Measurements from ENCODE around the gene FERMT3. TPM values are rescaled to one million over a fixed set of nuclear protein-coding genes. Genes with fewer than 3 reads are reported as not detected.
A peak's percentile ranks its signal among the peaks of the same experiment; 100 is the strongest.

The FERMT3 gene
- polyA plus RNA-seq, 3 donors: 289 to 421 (median 310) TPM

DNA sequence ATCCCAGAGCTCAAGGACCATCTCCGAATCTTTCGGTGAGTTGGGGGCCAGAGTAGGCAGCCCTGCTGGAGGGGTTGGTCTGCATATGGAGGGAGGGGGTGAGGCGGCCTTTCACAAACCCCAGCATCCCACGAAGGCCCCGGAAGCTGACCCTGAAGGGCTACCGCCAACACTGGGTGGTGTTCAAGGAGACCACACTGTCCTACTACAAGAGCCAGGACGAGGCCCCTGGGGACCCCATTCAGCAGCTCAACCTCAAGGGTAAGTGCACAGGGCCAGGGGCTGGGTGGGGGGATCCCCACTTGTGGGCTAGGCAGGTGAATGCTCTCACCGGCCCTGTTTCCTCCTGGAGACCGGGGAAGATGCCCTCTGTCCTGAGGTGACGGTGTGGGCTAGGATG is 13.2 kb downstream of the FERMT3 start:
- Histone ChIP-seq H3K27ac (ENCODE audit: low read depth in 1 of 2, low read length in 2 of 2) (peak overlapping the region in 1 of 2 donors; percentile 26), H3K9me3 (replicated peaks in 1 of 2; ENCODE audit: control insufficient read depth in 1 of 2, insufficient read depth in 1 of 2, low read length in 2 of 2) (no peaks in the 10 kb centered on the region), H3K9ac (ENCODE audit: insufficient read depth, low read length, poor library complexity, severe bottlenecking) (no peak overlapping the region), H3K4me1 (ENCODE audit: control insufficient read depth in 1 of 2, insufficient read depth in 2 of 2, low read length in 2 of 2) (peaks cover 3 to 9% of the 10 kb centered on the region in 2 donors), H4K20me1 (ENCODE audit: insufficient read depth, low read length) (peaks cover 90% of the 10 kb centered on the region), H3K4me3 (replicated peaks in 1 of 3; ENCODE audit: low read depth in 2 of 3, low read length in 3 of 3) (no peak overlapping the region), H3K36me3 (replicated peaks in 1 of 2; ENCODE audit: control insufficient read depth in 1 of 2, insufficient read depth in 2 of 2, low read length in 2 of 2) (peaks cover 80 to 89% of the 10 kb centered on the region in 2 donors), H3K79me2 (ENCODE audit: insufficient read depth, low read length) (peaks cover 35% of the 10 kb centered on the region), H3K27me3 (ENCODE audit: control insufficient read depth in 2 of 2, insufficient read depth in 2 of 2, low read length in 2 of 2) (no peaks in the 10 kb centered on the region), H2AFZ (ENCODE audit: insufficient read depth, low read depth, low read length, poor library complexity, severe bottlenecking) (no peak overlapping the region), H3K4me2 (replicated peaks; ENCODE audit: extremely low read depth, low read length, poor library complexity, severe bottlenecking) (no peak overlapping the region)
- DNase-seq: no peak
- intact Hi-C loops (cut with micrococcal nuclease): no loop called here
- peaks cover 0 to 2% (median 0%) of the 10 kb centered on the region in 7 donors for H3K9me3 Mint-ChIP-seq
- H3K27me3 Mint-ChIP-seq (ENCODE audit: low read depth in 3 of 3): no peaks in the 10 kb centered on the region
- TF ChIP-seq, protein P1, sequence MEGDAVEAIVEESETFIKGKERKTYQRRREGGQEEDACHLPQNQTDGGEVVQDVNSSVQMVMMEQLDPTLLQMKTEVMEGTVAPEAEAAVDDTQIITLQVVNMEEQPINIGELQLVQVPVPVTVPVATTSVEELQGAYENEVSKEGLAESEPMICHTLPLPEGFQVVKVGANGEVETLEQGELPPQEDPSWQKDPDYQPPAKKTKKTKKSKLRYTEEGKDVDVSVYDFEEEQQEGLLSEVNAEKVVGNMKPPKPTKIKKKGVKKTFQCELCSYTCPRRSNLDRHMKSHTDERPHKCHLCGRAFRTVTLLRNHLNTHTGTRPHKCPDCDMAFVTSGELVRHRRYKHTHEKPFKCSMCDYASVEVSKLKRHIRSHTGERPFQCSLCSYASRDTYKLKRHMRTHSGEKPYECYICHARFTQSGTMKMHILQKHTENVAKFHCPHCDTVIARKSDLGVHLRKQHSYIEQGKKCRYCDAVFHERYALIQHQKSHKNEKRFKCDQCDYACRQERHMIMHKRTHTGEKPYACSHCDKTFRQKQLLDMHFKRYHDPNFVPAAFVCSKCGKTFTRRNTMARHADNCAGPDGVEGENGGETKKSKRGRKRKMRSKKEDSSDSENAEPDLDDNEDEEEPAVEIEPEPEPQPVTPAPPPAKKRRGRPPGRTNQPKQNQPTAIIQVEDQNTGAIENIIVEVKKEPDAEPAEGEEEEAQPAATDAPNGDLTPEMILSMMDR (IDR thresholded peaks at IDR 0.05): no peak
- 94% methylated on average over 3 of the region's 10 CpGs for WGBS (ENCODE audit: insufficient coverage)
- no peak overlapping the region for H3K4me3 Mint-ChIP-seq
- H3K27ac Mint-ChIP-seq: peak overlapping the region in 1 of 7 donors; percentile 50
- peaks cover 11% of the 10 kb centered on the region for H3K4me1 Mint-ChIP-seq
- peaks cover 71 to 87% of the 10 kb centered on the region in 2 donors for H3K36me3 Mint-ChIP-seq

DNA sequence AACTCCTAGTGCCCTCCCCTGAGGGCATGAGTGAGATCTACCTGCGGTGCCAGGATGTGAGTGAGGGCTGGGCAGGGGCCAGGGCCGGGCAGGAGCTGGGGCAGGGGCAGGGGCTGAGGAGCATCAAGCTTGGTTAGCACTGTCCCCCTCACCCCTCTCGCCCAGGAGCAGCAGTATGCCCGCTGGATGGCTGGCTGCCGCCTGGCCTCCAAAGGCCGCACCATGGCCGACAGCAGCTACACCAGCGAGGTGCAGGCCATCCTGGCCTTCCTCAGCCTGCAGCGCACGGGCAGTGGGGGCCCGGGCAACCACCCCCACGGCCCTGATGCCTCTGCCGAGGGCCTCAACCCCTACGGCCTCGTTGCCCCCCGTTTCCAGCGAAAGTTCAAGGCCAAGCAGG is 13.8 kb downstream of the FERMT3 start:
- no peaks in the 10 kb centered on the region for H3K9me3 ChIP-seq (replicated peaks in 1 of 2; ENCODE audit: control insufficient read depth in 1 of 2, insufficient read depth in 1 of 2, low read length in 2 of 2)
- Mint-ChIP-seq H3K9me3 (peaks cover 0 to 2% (median 0%) of the 10 kb centered on the region in 7 donors), H3K4me1 (peaks cover 14% of the 10 kb centered on the region), H3K4me3 (no peak overlapping the region), H3K27me3 (ENCODE audit: low read depth in 3 of 3) (no peaks in the 10 kb centered on the region), H3K27ac (peak overlapping the region in 1 of 7 donors; percentile 45), H3K36me3 (peaks cover 66 to 82% of the 10 kb centered on the region in 2 donors)
- H3K79me2 ChIP-seq (ENCODE audit: insufficient read depth, low read length): peaks cover 30% of the 10 kb centered on the region
- no peak overlapping the region for H3K27ac ChIP-seq (ENCODE audit: low read depth in 1 of 2, low read length in 2 of 2)
- H3K4me2 ChIP-seq (replicated peaks; ENCODE audit: extremely low read depth, low read length, poor library complexity, severe bottlenecking): no peak overlapping the region
- TF ChIP-seq, protein P1 (IDR thresholded peaks at IDR 0.05): no peak
- intact Hi-C loops (cut with micrococcal nuclease): no loop called here
- peak in 1 of 3 donors; percentile 1 for DNase-seq
- 98% methylated on average over 17 of the region's 17 CpGs for WGBS (ENCODE audit: insufficient coverage)
- H2AFZ ChIP-seq (ENCODE audit: insufficient read depth, low read depth, low read length, poor library complexity, severe bottlenecking): no peak overlapping the region
- peaks cover 90% of the 10 kb centered on the region for H4K20me1 ChIP-seq (ENCODE audit: insufficient read depth, low read length)
- no peak overlapping the region for H3K9ac ChIP-seq (ENCODE audit: insufficient read depth, low read length, poor library complexity, severe bottlenecking)
- no peak overlapping the region for H3K4me3 ChIP-seq (replicated peaks in 1 of 3; ENCODE audit: low read depth in 2 of 3, low read length in 3 of 3)
- peaks cover 8 to 14% of the 10 kb centered on the region in 2 donors for H3K4me1 ChIP-seq (ENCODE audit: control insufficient read depth in 1 of 2, insufficient read depth in 2 of 2, low read length in 2 of 2)
- H3K36me3 ChIP-seq (replicated peaks in 1 of 2; ENCODE audit: control insufficient read depth in 1 of 2, insufficient read depth in 2 of 2, low read length in 2 of 2): peaks cover 75 to 84% of the 10 kb centered on the region in 2 donors
- no peaks in the 10 kb centered on the region for H3K27me3 ChIP-seq (ENCODE audit: control insufficient read depth in 2 of 2, insufficient read depth in 2 of 2, low read length in 2 of 2)

Data from CD14-positive monocyte (primary cell).